MM.1S (cell line): Measurements from ENCODE around the gene NFKB1.

Source experiments
- EZH2 ChIP-seq: fragments of 300-600 bp; sonication (generic); optimal IDR thresholded peaks from 2 replicates; pipeline ENCODE3; 2017; ENCODE audit warnings: low read depth, mild to moderate bottlenecking, antibody characterized with exemption, low read length, mixed read lengths
- EZH2phosphoT487 ChIP-seq: fragments of 300-600 bp; sonication (generic); IDR thresholded peaks from 2 replicates; pipeline ENCODE4 v1.6.1; 2018; ENCODE audit warnings: antibody characterized with exemption, low read length
- TF ChIP-seq, protein P1 (sequence below): fragments of 300-600 bp; sonication (generic); IDR thresholded peaks from 2 replicates; pipeline ENCODE4 v1.5.1; 2016; ENCODE audit warnings: antibody characterized with exemption, low read length, mixed read lengths

DNA sequence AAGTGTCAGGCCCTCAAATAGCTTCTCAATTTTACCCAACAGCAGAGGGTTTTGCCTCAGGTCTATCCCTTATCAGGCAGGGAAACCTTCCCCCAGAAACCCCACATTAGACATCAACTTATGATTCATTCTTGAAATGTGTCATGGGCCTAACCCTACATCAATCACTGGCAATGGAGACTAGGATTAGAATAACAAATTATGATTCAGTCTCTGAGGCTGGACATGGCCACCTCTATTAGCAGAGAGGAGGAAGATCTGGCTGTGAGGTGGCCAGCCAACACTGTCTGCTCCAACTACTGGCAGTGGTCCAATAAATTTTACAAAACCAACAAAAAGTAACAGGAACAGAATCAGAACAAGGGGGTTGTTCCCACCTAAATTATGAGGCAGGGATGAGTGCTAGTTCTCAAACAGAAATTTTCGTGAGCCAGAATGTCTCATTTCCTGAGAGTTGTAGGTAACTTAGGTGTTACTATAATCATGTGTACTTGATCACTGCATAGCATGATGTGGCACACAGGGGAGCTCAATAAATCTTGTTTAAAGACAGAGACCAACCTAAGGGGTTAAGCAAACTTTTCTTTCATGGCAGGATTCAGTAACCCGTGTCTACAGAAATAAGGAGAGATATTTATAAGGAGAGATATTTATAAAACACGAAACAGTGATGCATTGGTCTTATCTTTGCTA lies 126.8 kb downstream of the NFKB1 start:
- TF ChIP-seq, protein P1, sequence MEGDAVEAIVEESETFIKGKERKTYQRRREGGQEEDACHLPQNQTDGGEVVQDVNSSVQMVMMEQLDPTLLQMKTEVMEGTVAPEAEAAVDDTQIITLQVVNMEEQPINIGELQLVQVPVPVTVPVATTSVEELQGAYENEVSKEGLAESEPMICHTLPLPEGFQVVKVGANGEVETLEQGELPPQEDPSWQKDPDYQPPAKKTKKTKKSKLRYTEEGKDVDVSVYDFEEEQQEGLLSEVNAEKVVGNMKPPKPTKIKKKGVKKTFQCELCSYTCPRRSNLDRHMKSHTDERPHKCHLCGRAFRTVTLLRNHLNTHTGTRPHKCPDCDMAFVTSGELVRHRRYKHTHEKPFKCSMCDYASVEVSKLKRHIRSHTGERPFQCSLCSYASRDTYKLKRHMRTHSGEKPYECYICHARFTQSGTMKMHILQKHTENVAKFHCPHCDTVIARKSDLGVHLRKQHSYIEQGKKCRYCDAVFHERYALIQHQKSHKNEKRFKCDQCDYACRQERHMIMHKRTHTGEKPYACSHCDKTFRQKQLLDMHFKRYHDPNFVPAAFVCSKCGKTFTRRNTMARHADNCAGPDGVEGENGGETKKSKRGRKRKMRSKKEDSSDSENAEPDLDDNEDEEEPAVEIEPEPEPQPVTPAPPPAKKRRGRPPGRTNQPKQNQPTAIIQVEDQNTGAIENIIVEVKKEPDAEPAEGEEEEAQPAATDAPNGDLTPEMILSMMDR = no peak
- no peak for TF ChIP-seq EZH2
- no peak for TF ChIP-seq EZH2phosphoT487
